ENCODE data around the gene C1QTNF9. TPM values are rescaled to one million over a fixed set of nuclear protein-coding genes. Genes with fewer than 3 reads are reported as not detected.
"Not testable (repeated sequence)": the region's sequence is repeated elsewhere in the genome, so short reads cannot be mapped to it uniquely, and the experiment has no call there.

The C1QTNF9 gene
- total and polyA plus RNA-seq, 4 donors: 0.20 to 0.82 (median 0.31) TPM

GRCh38 chr13:24355103-24355502 is 45.7 kb downstream of the C1QTNF9 start:
- H3K36me3 ChIP-seq (ENCODE audit: control insufficient read depth, insufficient read depth, low read length): no peaks in the 10 kb centered on the region
- H3K4me1 ChIP-seq (ENCODE audit: control insufficient read depth, insufficient read depth, low read length): peaks cover 3% of the 10 kb centered on the region
- no peaks in the 10 kb centered on the region for H3K9me3 ChIP-seq (ENCODE audit: control insufficient read depth, insufficient read depth, low read length)
- DNase-seq (ENCODE audit: low read depth in 4 of 6, low spot score in 6 of 6): no peak
- H3K27ac ChIP-seq (ENCODE audit: low read depth, low read length): no peak overlapping the region
- no peaks in the 10 kb centered on the region for H3K27me3 ChIP-seq (ENCODE audit: control insufficient read depth, insufficient read depth, low read length)
- no peak overlapping the region for H3K4me3 ChIP-seq (ENCODE audit: low read depth, low read length)
- WGBS (ENCODE audit: insufficient coverage): 90% methylated on average over 12 of the region's 13 CpGs

- Histone ChIP-seq H3K27me3 (ENCODE audit: control insufficient read depth, insufficient read depth, low read length) (no peaks in the 10 kb centered on the region), H3K4me1 (ENCODE audit: control insufficient read depth, insufficient read depth, low read length) (peaks cover 9% of the 10 kb centered on the region), H3K36me3 (ENCODE audit: control insufficient read depth, insufficient read depth, low read length) (no peaks in the 10 kb centered on the region), H3K9me3 (ENCODE audit: control insufficient read depth, insufficient read depth, low read length) (no peaks in the 10 kb centered on the region), H3K27ac (ENCODE audit: low read depth, low read length) (no peak overlapping the region), H3K4me3 (ENCODE audit: low read depth, low read length) (no peak overlapping the region)
- DNase-seq (ENCODE audit: low read depth in 4 of 6, low spot score in 6 of 6): no peak
- 86% methylated on average over 6 of the region's 7 CpGs for WGBS (ENCODE audit: insufficient coverage)
Observed at GRCh38 chr13:24356270-24356669, 46.9 kb downstream of the C1QTNF9 start.

GRCh38 chr13:24356837-24357236 is 47.5 kb downstream of the C1QTNF9 start:
- H3K27ac ChIP-seq (ENCODE audit: low read depth, low read length): no peak overlapping the region
- H3K9me3 ChIP-seq (ENCODE audit: control insufficient read depth, insufficient read depth, low read length): no peaks in the 10 kb centered on the region
- no peaks in the 10 kb centered on the region for H3K27me3 ChIP-seq (ENCODE audit: control insufficient read depth, insufficient read depth, low read length)
- DNase-seq (ENCODE audit: low read depth in 4 of 6, low spot score in 6 of 6): no peak
- H3K36me3 ChIP-seq (ENCODE audit: control insufficient read depth, insufficient read depth, low read length): no peaks in the 10 kb centered on the region
- peaks cover 13% of the 10 kb centered on the region for H3K4me1 ChIP-seq (ENCODE audit: control insufficient read depth, insufficient read depth, low read length)
- H3K4me3 ChIP-seq (ENCODE audit: low read depth, low read length): no peak overlapping the region
- WGBS (ENCODE audit: insufficient coverage): 97% methylated on average over 7 of the region's 7 CpGs

DNA sequence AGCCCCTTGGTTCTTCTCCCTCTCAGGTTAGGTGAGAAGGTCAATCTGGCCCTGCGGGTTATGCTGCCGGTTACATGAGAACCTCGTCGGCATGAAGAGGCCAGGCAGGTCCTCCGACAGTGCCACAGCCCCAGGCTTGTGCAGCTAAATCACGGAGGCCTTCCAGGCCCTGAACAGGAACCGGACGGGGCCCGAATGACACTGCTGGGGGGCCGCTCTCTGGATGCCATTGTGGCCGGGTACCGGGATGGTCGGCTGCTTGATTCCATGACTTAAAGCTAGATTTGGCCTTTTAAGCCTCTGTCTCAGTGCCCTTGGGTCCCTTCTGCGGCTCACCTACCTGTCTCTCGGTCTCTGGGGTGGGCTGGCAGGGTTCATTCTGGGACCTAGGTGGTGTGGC is 48.4 kb downstream of the C1QTNF9 start:
- Histone ChIP-seq H3K9me3 (ENCODE audit: control insufficient read depth, insufficient read depth, low read length) (no peaks in the 10 kb centered on the region), H3K4me3 (ENCODE audit: low read depth, low read length) (no peak overlapping the region), H3K4me1 (ENCODE audit: control insufficient read depth, insufficient read depth, low read length) (peaks cover 14% of the 10 kb centered on the region), H3K36me3 (ENCODE audit: control insufficient read depth, insufficient read depth, low read length) (no peaks in the 10 kb centered on the region), H3K27me3 (ENCODE audit: control insufficient read depth, insufficient read depth, low read length) (no peaks in the 10 kb centered on the region), H3K27ac (ENCODE audit: low read depth, low read length) (no peak overlapping the region)
- no peak for DNase-seq (ENCODE audit: low read depth in 4 of 6, low spot score in 6 of 6)
- 89% methylated on average over 15 of the region's 15 CpGs for WGBS (ENCODE audit: insufficient coverage)

GRCh38 chr13:24358836-24359235 is 49.5 kb downstream of the C1QTNF9 start:
- WGBS (ENCODE audit: insufficient coverage): 70% methylated on average over 10 of the region's 16 CpGs
- not testable (repeated sequence) for H3K27me3 ChIP-seq (ENCODE audit: control insufficient read depth, insufficient read depth, low read length); H3K4me3 ChIP-seq (ENCODE audit: low read depth, low read length); H3K9me3 ChIP-seq (ENCODE audit: control insufficient read depth, insufficient read depth, low read length); H3K36me3 ChIP-seq (ENCODE audit: control insufficient read depth, insufficient read depth, low read length); H3K27ac ChIP-seq (ENCODE audit: low read depth, low read length); DNase-seq (ENCODE audit: low read depth in 4 of 6, low spot score in 6 of 6)
- H3K4me1 ChIP-seq (ENCODE audit: control insufficient read depth, insufficient read depth, low read length): peaks cover 14% of the 10 kb centered on the region

- WGBS (ENCODE audit: insufficient coverage): 44% methylated on average over 6 of the region's 9 CpGs
Observed at GRCh38 chr13:24359252-24359651, 49.9 kb downstream of the C1QTNF9 start.

DNA sequence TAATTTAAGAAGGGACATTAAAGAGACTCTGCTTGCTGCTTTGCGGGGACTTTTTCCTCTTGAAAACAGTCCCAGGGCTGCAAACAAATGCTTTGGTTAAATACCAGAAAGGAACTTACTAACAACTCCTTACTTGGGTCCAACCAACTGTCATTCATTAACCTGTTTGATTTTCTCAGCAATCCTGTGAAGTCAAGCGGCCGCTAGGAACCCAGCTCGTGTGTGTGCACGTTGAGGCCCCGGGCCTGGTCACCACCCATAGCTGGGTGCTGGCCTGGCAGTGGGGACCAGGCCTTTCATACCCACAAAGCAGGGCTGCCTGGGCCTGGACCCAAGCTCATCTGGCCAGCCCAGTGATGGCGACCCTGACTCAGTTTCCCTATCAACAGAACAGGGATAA is 50.7 kb downstream of the C1QTNF9 start:
- no peaks in the 10 kb centered on the region for H3K36me3 ChIP-seq (ENCODE audit: control insufficient read depth, insufficient read depth, low read length)
- H3K27ac ChIP-seq (ENCODE audit: low read depth, low read length): no peak overlapping the region
- H3K9me3 ChIP-seq (ENCODE audit: control insufficient read depth, insufficient read depth, low read length): no peaks in the 10 kb centered on the region
- WGBS (ENCODE audit: insufficient coverage): 93% methylated on average over 5 of the region's 7 CpGs
- H3K27me3 ChIP-seq (ENCODE audit: control insufficient read depth, insufficient read depth, low read length): no peaks in the 10 kb centered on the region
- H3K4me1 ChIP-seq (ENCODE audit: control insufficient read depth, insufficient read depth, low read length): peaks cover 14% of the 10 kb centered on the region
- no peak overlapping the region for H3K4me3 ChIP-seq (ENCODE audit: low read depth, low read length)
- peak in 1 of 6 donors; percentile 29 for DNase-seq (ENCODE audit: low read depth in 4 of 6, low spot score in 6 of 6)

More at GRCh38 chr13:24359252-24359651, 49.9 kb downstream of the C1QTNF9 start:
- not testable (repeated sequence) for H3K27me3 ChIP-seq (ENCODE audit: control insufficient read depth, insufficient read depth, low read length); DNase-seq (ENCODE audit: low read depth in 4 of 6, low spot score in 6 of 6); H3K9me3 ChIP-seq (ENCODE audit: control insufficient read depth, insufficient read depth, low read length); H3K36me3 ChIP-seq (ENCODE audit: control insufficient read depth, insufficient read depth, low read length); H3K27ac ChIP-seq (ENCODE audit: low read depth, low read length); H3K4me3 ChIP-seq (ENCODE audit: low read depth, low read length)
- peaks cover 14% of the 10 kb centered on the region for H3K4me1 ChIP-seq (ENCODE audit: control insufficient read depth, insufficient read depth, low read length)

- peaks cover 14% of the 10 kb centered on the region for H3K4me1 ChIP-seq (ENCODE audit: control insufficient read depth, insufficient read depth, low read length)
- H3K27ac ChIP-seq (ENCODE audit: low read depth, low read length): no peak overlapping the region
- 67% methylated on average over 2 of the region's 2 CpGs for WGBS (ENCODE audit: insufficient coverage)
- DNase-seq (ENCODE audit: low read depth in 4 of 6, low spot score in 6 of 6): no peak
- H3K27me3 ChIP-seq (ENCODE audit: control insufficient read depth, insufficient read depth, low read length): no peaks in the 10 kb centered on the region
- no peaks in the 10 kb centered on the region for H3K36me3 ChIP-seq (ENCODE audit: control insufficient read depth, insufficient read depth, low read length)
- no peak overlapping the region for H3K4me3 ChIP-seq (ENCODE audit: low read depth, low read length)
- no peaks in the 10 kb centered on the region for H3K9me3 ChIP-seq (ENCODE audit: control insufficient read depth, insufficient read depth, low read length)
Observed at GRCh38 chr13:24361113-24361512, 51.7 kb downstream of the C1QTNF9 start.

DNA sequence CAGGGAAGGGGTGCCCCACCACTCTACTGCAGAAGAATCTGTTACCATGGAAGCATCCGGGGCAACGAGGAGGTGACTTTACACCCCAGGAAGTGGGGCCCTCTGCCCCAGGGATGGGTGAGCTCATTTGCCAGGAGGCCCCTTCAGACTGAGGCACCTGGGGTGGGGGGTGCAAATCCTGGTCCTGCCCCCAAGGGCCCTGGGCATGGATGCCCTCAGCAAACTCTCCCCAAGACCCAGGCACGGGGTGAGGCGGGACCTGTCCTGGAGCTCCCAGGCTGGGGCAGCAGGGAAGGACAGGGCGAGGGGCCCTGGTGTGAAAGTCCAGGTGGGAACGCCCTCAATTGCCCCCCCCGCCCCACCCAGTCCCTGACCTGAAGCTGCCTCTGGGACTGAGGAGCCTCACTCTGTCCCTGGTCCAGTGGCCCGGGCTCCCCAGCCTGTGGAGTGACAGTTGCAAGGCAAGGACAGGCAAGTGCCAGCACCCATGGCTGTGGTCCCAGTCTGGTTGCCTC is 52.5 kb downstream of the C1QTNF9 start:
- Histone ChIP-seq H3K9me3 (ENCODE audit: control insufficient read depth, insufficient read depth, low read length) (no peaks in the 10 kb centered on the region), H3K36me3 (ENCODE audit: control insufficient read depth, insufficient read depth, low read length) (no peaks in the 10 kb centered on the region), H3K27ac (ENCODE audit: low read depth, low read length) (no peak overlapping the region), H3K27me3 (ENCODE audit: control insufficient read depth, insufficient read depth, low read length) (no peaks in the 10 kb centered on the region), H3K4me1 (ENCODE audit: control insufficient read depth, insufficient read depth, low read length) (peaks cover 14% of the 10 kb centered on the region), H3K4me3 (ENCODE audit: low read depth, low read length) (no peak overlapping the region)
- DNase-seq (ENCODE audit: low read depth in 4 of 6, low spot score in 6 of 6): no peak
- WGBS (ENCODE audit: insufficient coverage): 91% methylated on average over 6 of the region's 8 CpGs

DNA sequence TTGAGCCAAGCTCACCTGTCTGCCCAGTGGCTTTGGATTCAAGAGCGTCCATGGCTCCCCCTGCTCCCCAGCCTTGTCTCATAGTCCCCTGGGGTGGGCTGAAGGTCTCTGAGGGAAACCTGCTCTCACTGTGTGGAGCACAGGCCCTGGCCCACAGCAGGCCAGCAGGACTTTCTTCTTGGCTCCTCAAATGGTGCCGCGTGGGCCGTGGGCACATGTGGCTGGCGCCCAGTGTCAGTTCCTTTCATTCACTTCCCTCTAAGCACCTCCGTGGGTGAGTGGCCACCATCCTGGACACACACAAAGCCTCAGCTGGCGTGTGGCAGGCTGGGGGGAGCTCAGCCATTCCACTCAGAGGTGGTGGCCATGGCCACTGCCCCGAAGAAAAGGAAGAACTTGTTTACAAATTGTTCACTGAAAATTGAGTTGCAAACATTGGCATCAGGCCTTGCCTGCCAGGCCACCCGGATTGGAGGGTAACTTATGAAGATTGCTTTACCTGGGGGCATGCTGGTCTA is 53.1 kb downstream of the C1QTNF9 start:
- no peak overlapping the region for H3K4me3 ChIP-seq (ENCODE audit: low read depth, low read length)
- H3K4me1 ChIP-seq (ENCODE audit: control insufficient read depth, insufficient read depth, low read length): peaks cover 14% of the 10 kb centered on the region
- no peak for DNase-seq (ENCODE audit: low read depth in 4 of 6, low spot score in 6 of 6)
- H3K27me3 ChIP-seq (ENCODE audit: control insufficient read depth, insufficient read depth, low read length): no peaks in the 10 kb centered on the region
- WGBS (ENCODE audit: insufficient coverage): 76% methylated on average over 8 of the region's 9 CpGs
- H3K9me3 ChIP-seq (ENCODE audit: control insufficient read depth, insufficient read depth, low read length): no peaks in the 10 kb centered on the region
- H3K36me3 ChIP-seq (ENCODE audit: control insufficient read depth, insufficient read depth, low read length): no peaks in the 10 kb centered on the region
- H3K27ac ChIP-seq (ENCODE audit: low read depth, low read length): no peak overlapping the region

All from spinal cord (tissue), 10 donors.